ENCODE results near the gene SEC31B. TPM values are rescaled to one million over a fixed set of nuclear protein-coding genes. Genes with fewer than 3 reads are reported as not detected.

Gene SEC31B
- total RNA-seq, 1 donor = 3.9 TPM

GRCh38 chr10:100481462-100482081 lies 38.1 kb downstream of the SEC31B start:
- H3K4me3 ChIP-seq (ENCODE audit: low read depth, low read length) = peak overlapping the region; percentile 62
- no peak for TF ChIP-seq CTCF (IDR thresholded peaks at IDR 0.05; ENCODE audit: insufficient read depth, low read depth, low read length)
- peak; percentile 85 for DNase-seq (ENCODE audit: low read depth)

- no peak for TF ChIP-seq CTCF (IDR thresholded peaks at IDR 0.05; ENCODE audit: insufficient read depth, low read depth, low read length)
- no peak overlapping the region for H3K4me3 ChIP-seq (ENCODE audit: low read depth, low read length)
- DNase-seq (ENCODE audit: low read depth) = no peak
Measured at GRCh38 chr10:100480002-100480401, 39.7 kb downstream of the SEC31B start.

GRCh38 chr10:100479037-100479436 lies 40.6 kb downstream of the SEC31B start:
- TF ChIP-seq CTCF (IDR thresholded peaks at IDR 0.05; ENCODE audit: insufficient read depth, low read depth, low read length) = no peak
- H3K4me3 ChIP-seq (ENCODE audit: low read depth, low read length) = no peak overlapping the region
- DNase-seq (ENCODE audit: low read depth) = no peak

- TF ChIP-seq CTCF (IDR thresholded peaks at IDR 0.05; ENCODE audit: insufficient read depth, low read depth, low read length) = no peak
- no peak for DNase-seq (ENCODE audit: low read depth)
- H3K4me3 ChIP-seq (ENCODE audit: low read depth, low read length) = no peak overlapping the region
Measured at GRCh38 chr10:100477970-100478369, 41.7 kb downstream of the SEC31B start.

GRCh38 chr10:100470367-100470766 lies 49.3 kb downstream of the SEC31B start:
- TF ChIP-seq CTCF (IDR thresholded peaks at IDR 0.05; ENCODE audit: insufficient read depth, low read depth, low read length) = no peak
- peak; percentile 38 for DNase-seq (ENCODE audit: low read depth)
- H3K4me3 ChIP-seq (ENCODE audit: low read depth, low read length) = no peak overlapping the region

- DNase-seq (ENCODE audit: low read depth) = no peak
- H3K4me3 ChIP-seq (ENCODE audit: low read depth, low read length) = no peak overlapping the region
- no peak for TF ChIP-seq CTCF (IDR thresholded peaks at IDR 0.05; ENCODE audit: insufficient read depth, low read depth, low read length)
Measured at GRCh38 chr10:100469756-100470155, 49.9 kb downstream of the SEC31B start.

GRCh38 chr10:100468978-100469377 lies 50.7 kb downstream of the SEC31B start:
- TF ChIP-seq CTCF (IDR thresholded peaks at IDR 0.05; ENCODE audit: insufficient read depth, low read depth, low read length) = no peak
- no peak for DNase-seq (ENCODE audit: low read depth)
- no peak overlapping the region for H3K4me3 ChIP-seq (ENCODE audit: low read depth, low read length)
